WTC11 (cell line): ENCODE results near the gene IL17RB. TPM values are rescaled to one million over a fixed set of nuclear protein-coding genes. Genes with fewer than 3 reads are reported as not detected.

Source experiments
- ATAC-seq: fragments of 200-7000 bp; cut with Tn5 transposase; 2 replicates; pipeline ENCODE4 v1.10.0; 2021; ENCODE audit warnings: mild to moderate bottlenecking, moderate library complexity
- CTCF ChIA-PET: fragments of 300-600 bp; sonication (Branson Sonifier 250); formaldehyde crosslinking; loops from one replicate; lab custom pipeline; 2021; ENCODE audit warnings: antibody characterized with exemption; lab: Charles Lee
- POLR2A ChIA-PET: fragments of 350-600 bp; sonication (Branson Sonifier 250); formaldehyde crosslinking; loops from one replicate; lab custom pipeline; 2021; ENCODE audit warnings: antibody characterized with exemption; lab: Charles Lee
- DNase-seq: peaks from one replicate; pipeline ENCODE4 v3.0.0; 2021; ENCODE audit warnings: low spot score
- H3K27ac Mint-ChIP-seq: 2 replicates; pipeline ENCODE4 v1.8.0; 2021; ENCODE audit warnings: mixed read lengths
- H3K27me3 Mint-ChIP-seq: 2 replicates; pipeline ENCODE4 v1.8.0; 2021; ENCODE audit warnings: low read depth, mild to moderate bottlenecking, moderate library complexity, mixed read lengths
- H3K36me3 Mint-ChIP-seq: 2 replicates; pipeline ENCODE4 v1.8.0; 2021; ENCODE audit warnings: mixed read lengths
- H3K4me1 Mint-ChIP-seq: 2 replicates; pipeline ENCODE4 v1.8.0; 2022; ENCODE audit warnings: mixed read lengths
- H3K4me3 Mint-ChIP-seq: 2 replicates; pipeline ENCODE4 v1.8.0; 2021; ENCODE audit warnings: mild to moderate bottlenecking, moderate library complexity, mixed read lengths
- H3K9me3 Mint-ChIP-seq: 2 replicates; pipeline ENCODE4 v1.8.0; 2021; ENCODE audit warnings: mixed read lengths
- GRHL2 ChIP-seq: fragments of 250-450 bp; sonication (Bioruptor Pico); IDR thresholded peaks from 2 replicates; pipeline ENCODE4 v1.8.0; 2022; ENCODE audit warnings: mild to moderate bottlenecking, moderate library complexity; ENCODE audit not compliant: insufficient replicate concordance, severe bottlenecking
- NFATC4 ChIP-seq: fragments of 250-450 bp; sonication (Bioruptor Pico); IDR thresholded peaks from 2 replicates; pipeline ENCODE4 v1.9.0; 2021; ENCODE audit warnings: mild to moderate bottlenecking
- SMAD3 ChIP-seq: sonication (generic); formaldehyde crosslinking; IDR thresholded peaks from 2 replicates; pipeline ENCODE4 v1.8.0; 2022; ENCODE audit warnings: missing genetic modification reagents, mild to moderate bottlenecking, borderline replicate concordance
- SMAD4 ChIP-seq: sonication (generic); formaldehyde crosslinking; IDR thresholded peaks from 2 replicates; pipeline ENCODE4 v1.8.0; 2022; ENCODE audit warnings: mild to moderate bottlenecking, missing genetic modification reagents
- ZNF423 ChIP-seq: fragments of 250-450 bp; sonication (Bioruptor Pico); IDR thresholded peaks from 2 replicates; pipeline ENCODE4 v2.1.2; 2022; ENCODE audit warnings: mild to moderate bottlenecking, moderate library complexity
- total RNA-seq: library from RNA; stranded (reverse); gene quantifications from 3 replicates; pipeline ENCODE4 v1.2.3, GENCODE V29; 2021
- TF ChIP-seq, protein P1 (sequence below): sonication (generic); formaldehyde crosslinking; IDR thresholded peaks from 2 replicates; pipeline ENCODE4 v1.8.0; 2022; ENCODE audit warnings: mild to moderate bottlenecking, missing genetic modification reagents
- TF ChIP-seq, protein P2 (sequence below): sonication (generic); formaldehyde crosslinking; IDR thresholded peaks from 2 replicates; pipeline ENCODE4 v1.8.1; 2023; ENCODE audit warnings: mild to moderate bottlenecking, missing genetic modification reagents, moderate library complexity
- TF ChIP-seq, protein P3 (sequence below): sonication (generic); formaldehyde crosslinking; conservative IDR thresholded peaks from 2 replicates; pipeline ENCODE4 v1.8.1; 2022; ENCODE audit warnings: mild to moderate bottlenecking, missing genetic modification reagents
- TF ChIP-seq, protein P4 (sequence below): sonication (generic); formaldehyde crosslinking; IDR thresholded peaks from 2 replicates; pipeline ENCODE4 v1.8.1; 2023; ENCODE audit warnings: mild to moderate bottlenecking, missing genetic modification reagents
- TF ChIP-seq, protein P5 (sequence below): sonication (generic); formaldehyde crosslinking; IDR thresholded peaks from 2 replicates; pipeline ENCODE4 v1.8.1; 2022; ENCODE audit warnings: low read depth, mild to moderate bottlenecking, moderate library complexity, missing genetic modification reagents, borderline replicate concordance
- TF ChIP-seq, protein P6 (sequence below): sonication (generic); formaldehyde crosslinking; IDR thresholded peaks from 2 replicates; pipeline ENCODE4 v1.8.0; 2023; ENCODE audit warnings: missing genetic modification reagents, mild to moderate bottlenecking, borderline replicate concordance
- TF ChIP-seq, protein P7 (sequence below): fragments of 250-450 bp; sonication (Bioruptor Pico); IDR thresholded peaks from 2 replicates; pipeline ENCODE4 v1.8.0; 2021; ENCODE audit warnings: mild to moderate bottlenecking
- TF ChIP-seq, protein P8 (sequence below): sonication (generic); formaldehyde crosslinking; IDR thresholded peaks from 2 replicates; pipeline ENCODE4 v1.8.1; 2022; ENCODE audit warnings: mild to moderate bottlenecking, moderate library complexity, missing genetic modification reagents

Gene IL17RB
- total RNA-seq, 1 experiment from 2014 or later = 5.6 TPM

DNA sequence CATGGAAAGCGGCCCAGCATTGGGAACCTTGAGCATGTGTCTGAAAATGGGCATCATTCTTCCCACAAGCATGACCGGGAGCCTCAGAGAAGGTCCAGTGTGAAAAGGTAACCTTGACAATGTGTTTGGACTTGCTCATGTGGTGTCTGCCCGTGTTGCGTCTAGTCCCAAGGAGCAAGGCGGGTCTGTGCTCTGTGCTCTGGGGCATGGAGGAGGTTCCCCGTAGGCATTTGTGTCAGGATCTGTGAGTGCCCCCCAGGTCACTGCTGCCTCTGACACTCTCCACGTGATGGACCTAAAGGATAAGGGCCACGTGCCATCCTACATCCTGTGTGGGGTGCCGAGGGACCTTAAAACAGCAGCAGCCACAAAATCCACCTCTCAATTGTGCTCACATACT, 45.0 kb upstream of the IL17RB start (continued):
- TF ChIP-seq SMAD3 (CRISPR knock-in tag) = no peak
- no peak for TF ChIP-seq SMAD4 (CRISPR knock-in tag)
- TF ChIP-seq, protein P1, sequence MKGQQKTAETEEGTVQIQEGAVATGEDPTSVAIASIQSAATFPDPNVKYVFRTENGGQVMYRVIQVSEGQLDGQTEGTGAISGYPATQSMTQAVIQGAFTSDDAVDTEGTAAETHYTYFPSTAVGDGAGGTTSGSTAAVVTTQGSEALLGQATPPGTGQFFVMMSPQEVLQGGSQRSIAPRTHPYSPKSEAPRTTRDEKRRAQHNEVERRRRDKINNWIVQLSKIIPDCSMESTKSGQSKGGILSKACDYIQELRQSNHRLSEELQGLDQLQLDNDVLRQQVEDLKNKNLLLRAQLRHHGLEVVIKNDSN (CRISPR knock-in tag) = no peak
- TF ChIP-seq, protein P2, sequence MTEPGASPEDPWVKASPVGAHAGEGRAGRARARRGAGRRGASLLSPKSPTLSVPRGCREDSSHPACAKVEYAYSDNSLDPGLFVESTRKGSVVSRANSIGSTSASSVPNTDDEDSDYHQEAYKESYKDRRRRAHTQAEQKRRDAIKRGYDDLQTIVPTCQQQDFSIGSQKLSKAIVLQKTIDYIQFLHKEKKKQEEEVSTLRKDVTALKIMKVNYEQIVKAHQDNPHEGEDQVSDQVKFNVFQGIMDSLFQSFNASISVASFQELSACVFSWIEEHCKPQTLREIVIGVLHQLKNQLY (CRISPR knock-in tag) = no peak
- TF ChIP-seq, protein P3, sequence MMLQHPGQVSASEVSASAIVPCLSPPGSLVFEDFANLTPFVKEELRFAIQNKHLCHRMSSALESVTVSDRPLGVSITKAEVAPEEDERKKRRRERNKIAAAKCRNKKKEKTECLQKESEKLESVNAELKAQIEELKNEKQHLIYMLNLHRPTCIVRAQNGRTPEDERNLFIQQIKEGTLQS (CRISPR knock-in tag) = no peak

DNA sequence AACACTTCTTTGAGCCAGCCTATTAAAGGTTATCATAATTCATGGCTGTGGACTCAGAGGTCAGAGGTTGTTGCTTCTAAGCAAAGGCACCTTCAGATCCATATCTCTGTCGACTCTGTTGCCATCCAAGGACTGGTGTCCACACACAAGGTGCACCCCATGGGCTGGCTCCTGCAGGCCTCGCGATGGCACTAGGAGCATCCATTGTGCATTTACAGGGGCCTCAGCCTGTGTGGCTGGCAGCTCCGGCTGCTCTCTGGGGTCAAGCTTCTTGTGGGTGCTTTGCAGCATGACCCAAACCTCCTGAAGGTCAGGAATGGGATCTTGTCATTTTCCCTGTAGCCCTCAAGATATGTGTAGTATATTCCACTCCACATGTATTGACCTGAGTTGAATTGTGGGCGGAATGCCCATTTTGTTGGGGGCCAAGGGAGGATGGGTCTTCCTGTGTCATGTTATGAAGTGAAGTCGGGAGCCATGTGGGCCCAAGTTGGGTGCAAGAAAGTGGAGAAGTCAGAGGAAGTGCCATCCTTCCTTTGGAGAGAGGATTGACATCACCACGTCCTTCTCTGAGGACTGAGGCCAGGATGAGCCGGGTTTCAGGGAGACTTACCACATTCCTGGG, 44.0 kb upstream of the IL17RB start:
- ChIA-PET CTCF (no interaction called here), POLR2A (no interaction called here)
- DNase-seq (no peak), ATAC-seq (no peak)
- Mint-ChIP-seq H3K27me3 (no peaks in the 10 kb centered on the region), H3K4me1 (peaks cover 15% of the 10 kb centered on the region), H3K4me3 (no peak overlapping the region), H3K36me3 (no peaks in the 10 kb centered on the region), H3K9me3 (no peaks in the 10 kb centered on the region), H3K27ac (no peak overlapping the region)
- TF ChIP-seq, protein P4, sequence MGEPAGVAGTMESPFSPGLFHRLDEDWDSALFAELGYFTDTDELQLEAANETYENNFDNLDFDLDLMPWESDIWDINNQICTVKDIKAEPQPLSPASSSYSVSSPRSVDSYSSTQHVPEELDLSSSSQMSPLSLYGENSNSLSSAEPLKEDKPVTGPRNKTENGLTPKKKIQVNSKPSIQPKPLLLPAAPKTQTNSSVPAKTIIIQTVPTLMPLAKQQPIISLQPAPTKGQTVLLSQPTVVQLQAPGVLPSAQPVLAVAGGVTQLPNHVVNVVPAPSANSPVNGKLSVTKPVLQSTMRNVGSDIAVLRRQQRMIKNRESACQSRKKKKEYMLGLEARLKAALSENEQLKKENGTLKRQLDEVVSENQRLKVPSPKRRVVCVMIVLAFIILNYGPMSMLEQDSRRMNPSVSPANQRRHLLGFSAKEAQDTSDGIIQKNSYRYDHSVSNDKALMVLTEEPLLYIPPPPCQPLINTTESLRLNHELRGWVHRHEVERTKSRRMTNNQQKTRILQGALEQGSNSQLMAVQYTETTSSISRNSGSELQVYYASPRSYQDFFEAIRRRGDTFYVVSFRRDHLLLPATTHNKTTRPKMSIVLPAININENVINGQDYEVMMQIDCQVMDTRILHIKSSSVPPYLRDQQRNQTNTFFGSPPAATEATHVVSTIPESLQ (CRISPR knock-in tag) = no peak
- TF ChIP-seq ZNF423 (CRISPR knock-in tag) = no peak
- no peak for TF ChIP-seq NFATC4 (CRISPR knock-in tag)
- TF ChIP-seq, protein P5, sequence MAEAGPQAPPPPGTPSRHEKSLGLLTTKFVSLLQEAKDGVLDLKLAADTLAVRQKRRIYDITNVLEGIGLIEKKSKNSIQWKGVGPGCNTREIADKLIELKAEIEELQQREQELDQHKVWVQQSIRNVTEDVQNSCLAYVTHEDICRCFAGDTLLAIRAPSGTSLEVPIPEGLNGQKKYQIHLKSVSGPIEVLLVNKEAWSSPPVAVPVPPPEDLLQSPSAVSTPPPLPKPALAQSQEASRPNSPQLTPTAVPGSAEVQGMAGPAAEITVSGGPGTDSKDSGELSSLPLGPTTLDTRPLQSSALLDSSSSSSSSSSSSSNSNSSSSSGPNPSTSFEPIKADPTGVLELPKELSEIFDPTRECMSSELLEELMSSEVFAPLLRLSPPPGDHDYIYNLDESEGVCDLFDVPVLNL (CRISPR knock-in tag) = no peak
- TF ChIP-seq, protein P6, sequence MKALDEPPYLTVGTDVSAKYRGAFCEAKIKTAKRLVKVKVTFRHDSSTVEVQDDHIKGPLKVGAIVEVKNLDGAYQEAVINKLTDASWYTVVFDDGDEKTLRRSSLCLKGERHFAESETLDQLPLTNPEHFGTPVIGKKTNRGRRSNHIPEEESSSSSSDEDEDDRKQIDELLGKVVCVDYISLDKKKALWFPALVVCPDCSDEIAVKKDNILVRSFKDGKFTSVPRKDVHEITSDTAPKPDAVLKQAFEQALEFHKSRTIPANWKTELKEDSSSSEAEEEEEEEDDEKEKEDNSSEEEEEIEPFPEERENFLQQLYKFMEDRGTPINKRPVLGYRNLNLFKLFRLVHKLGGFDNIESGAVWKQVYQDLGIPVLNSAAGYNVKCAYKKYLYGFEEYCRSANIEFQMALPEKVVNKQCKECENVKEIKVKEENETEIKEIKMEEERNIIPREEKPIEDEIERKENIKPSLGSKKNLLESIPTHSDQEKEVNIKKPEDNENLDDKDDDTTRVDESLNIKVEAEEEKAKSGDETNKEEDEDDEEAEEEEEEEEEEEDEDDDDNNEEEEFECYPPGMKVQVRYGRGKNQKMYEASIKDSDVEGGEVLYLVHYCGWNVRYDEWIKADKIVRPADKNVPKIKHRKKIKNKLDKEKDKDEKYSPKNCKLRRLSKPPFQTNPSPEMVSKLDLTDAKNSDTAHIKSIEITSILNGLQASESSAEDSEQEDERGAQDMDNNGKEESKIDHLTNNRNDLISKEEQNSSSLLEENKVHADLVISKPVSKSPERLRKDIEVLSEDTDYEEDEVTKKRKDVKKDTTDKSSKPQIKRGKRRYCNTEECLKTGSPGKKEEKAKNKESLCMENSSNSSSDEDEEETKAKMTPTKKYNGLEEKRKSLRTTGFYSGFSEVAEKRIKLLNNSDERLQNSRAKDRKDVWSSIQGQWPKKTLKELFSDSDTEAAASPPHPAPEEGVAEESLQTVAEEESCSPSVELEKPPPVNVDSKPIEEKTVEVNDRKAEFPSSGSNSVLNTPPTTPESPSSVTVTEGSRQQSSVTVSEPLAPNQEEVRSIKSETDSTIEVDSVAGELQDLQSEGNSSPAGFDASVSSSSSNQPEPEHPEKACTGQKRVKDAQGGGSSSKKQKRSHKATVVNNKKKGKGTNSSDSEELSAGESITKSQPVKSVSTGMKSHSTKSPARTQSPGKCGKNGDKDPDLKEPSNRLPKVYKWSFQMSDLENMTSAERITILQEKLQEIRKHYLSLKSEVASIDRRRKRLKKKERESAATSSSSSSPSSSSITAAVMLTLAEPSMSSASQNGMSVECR (CRISPR knock-in tag) = no peak
- TF ChIP-seq, protein P7, sequence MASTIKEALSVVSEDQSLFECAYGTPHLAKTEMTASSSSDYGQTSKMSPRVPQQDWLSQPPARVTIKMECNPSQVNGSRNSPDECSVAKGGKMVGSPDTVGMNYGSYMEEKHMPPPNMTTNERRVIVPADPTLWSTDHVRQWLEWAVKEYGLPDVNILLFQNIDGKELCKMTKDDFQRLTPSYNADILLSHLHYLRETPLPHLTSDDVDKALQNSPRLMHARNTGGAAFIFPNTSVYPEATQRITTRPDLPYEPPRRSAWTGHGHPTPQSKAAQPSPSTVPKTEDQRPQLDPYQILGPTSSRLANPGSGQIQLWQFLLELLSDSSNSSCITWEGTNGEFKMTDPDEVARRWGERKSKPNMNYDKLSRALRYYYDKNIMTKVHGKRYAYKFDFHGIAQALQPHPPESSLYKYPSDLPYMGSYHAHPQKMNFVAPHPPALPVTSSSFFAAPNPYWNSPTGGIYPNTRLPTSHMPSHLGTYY = no peak
- TF ChIP-seq, protein P8, sequence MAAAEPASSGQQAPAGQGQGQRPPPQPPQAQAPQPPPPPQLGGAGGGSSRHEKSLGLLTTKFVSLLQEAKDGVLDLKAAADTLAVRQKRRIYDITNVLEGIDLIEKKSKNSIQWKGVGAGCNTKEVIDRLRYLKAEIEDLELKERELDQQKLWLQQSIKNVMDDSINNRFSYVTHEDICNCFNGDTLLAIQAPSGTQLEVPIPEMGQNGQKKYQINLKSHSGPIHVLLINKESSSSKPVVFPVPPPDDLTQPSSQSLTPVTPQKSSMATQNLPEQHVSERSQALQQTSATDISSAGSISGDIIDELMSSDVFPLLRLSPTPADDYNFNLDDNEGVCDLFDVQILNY (CRISPR knock-in tag) = no peak
- TF ChIP-seq GRHL2 = no peak
